Peyer's patch (tissue), 4 donors: Measurements from ENCODE around the gene FAM50A.

Source experiments
- POLR2A ChIP-seq, 2 donors: fragments of 450-650 bp; IDR thresholded peaks; one replicate each; pipeline ENCODE4 v1.5.1; 2017; ENCODE audit warnings: antibody characterized with exemption in 2 of 2, mild to moderate bottlenecking in 2 of 2, moderate library complexity in 2 of 2
- TF ChIP-seq, protein P1 (sequence below), 6 experiments: fragments of 450-650 bp in 4 of 6; fragments of 200-600 bp in 2 of 6; sonication (generic) in 1 of 6; IDR thresholded peaks; one replicate each; pipeline ENCODE4 v1.5.1; 2017 to 2019; ENCODE audit warnings: antibody characterized with exemption in 6 of 6, mild to moderate bottlenecking in 3 of 6, moderate library complexity in 1 of 6

DNA sequence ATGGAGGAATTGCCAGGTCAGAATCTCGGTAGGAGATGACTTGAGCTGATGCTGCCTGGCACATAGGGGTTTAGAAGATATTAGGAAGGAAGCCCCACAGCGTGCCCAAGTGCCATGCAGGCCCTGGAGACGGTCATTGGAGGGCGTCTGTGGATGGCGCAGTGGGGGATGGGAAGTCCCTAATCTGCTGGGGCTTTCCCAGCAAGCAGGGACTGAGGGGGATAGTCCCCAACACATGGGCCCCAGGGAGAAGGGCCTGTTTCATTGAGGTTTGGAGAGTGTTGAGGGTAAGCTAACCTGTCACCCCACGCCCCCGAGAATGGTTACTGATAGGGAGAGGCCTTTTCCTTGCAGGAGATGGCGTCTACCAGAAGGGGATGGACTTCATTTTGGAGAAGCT is 24.8 kb upstream of the FAM50A start:
- TF ChIP-seq, protein P1, sequence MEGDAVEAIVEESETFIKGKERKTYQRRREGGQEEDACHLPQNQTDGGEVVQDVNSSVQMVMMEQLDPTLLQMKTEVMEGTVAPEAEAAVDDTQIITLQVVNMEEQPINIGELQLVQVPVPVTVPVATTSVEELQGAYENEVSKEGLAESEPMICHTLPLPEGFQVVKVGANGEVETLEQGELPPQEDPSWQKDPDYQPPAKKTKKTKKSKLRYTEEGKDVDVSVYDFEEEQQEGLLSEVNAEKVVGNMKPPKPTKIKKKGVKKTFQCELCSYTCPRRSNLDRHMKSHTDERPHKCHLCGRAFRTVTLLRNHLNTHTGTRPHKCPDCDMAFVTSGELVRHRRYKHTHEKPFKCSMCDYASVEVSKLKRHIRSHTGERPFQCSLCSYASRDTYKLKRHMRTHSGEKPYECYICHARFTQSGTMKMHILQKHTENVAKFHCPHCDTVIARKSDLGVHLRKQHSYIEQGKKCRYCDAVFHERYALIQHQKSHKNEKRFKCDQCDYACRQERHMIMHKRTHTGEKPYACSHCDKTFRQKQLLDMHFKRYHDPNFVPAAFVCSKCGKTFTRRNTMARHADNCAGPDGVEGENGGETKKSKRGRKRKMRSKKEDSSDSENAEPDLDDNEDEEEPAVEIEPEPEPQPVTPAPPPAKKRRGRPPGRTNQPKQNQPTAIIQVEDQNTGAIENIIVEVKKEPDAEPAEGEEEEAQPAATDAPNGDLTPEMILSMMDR (IDR thresholded peaks at IDR 0.05) = no peak
- no peak for TF ChIP-seq POLR2A (IDR thresholded peaks at IDR 0.05)
